Astrocyte (in vitro differentiated cells and primary cell): ENCODE data around the gene CIB4.

Experiments
- EZH2 ChIP-seq: IDR thresholded peaks from 2 replicates; pipeline ENCODE4 v1.6.1; 2012; ENCODE audit warnings: mild to moderate bottlenecking, low read length, inconsistent platforms; ENCODE audit not compliant: insufficient read depth
- TF ChIP-seq, protein P1 (sequence below): IDR thresholded peaks from 2 replicates; pipeline ENCODE4 v1.5.1; 2011; ENCODE audit warnings: low read depth, mild to moderate bottlenecking, inconsistent platforms, low read length, moderate library complexity; ENCODE audit not compliant: insufficient read depth

GRCh38 chr2:26540961-26541360, 100.2 kb downstream of the CIB4 start:
- TF ChIP-seq, protein P1, sequence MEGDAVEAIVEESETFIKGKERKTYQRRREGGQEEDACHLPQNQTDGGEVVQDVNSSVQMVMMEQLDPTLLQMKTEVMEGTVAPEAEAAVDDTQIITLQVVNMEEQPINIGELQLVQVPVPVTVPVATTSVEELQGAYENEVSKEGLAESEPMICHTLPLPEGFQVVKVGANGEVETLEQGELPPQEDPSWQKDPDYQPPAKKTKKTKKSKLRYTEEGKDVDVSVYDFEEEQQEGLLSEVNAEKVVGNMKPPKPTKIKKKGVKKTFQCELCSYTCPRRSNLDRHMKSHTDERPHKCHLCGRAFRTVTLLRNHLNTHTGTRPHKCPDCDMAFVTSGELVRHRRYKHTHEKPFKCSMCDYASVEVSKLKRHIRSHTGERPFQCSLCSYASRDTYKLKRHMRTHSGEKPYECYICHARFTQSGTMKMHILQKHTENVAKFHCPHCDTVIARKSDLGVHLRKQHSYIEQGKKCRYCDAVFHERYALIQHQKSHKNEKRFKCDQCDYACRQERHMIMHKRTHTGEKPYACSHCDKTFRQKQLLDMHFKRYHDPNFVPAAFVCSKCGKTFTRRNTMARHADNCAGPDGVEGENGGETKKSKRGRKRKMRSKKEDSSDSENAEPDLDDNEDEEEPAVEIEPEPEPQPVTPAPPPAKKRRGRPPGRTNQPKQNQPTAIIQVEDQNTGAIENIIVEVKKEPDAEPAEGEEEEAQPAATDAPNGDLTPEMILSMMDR = no peak
- TF ChIP-seq EZH2 = no peak
